Neuronal stem cell (in vitro differentiated cells): Measurements from ENCODE around the gene GLYAT.

ENCODE experiments used
- DNase-seq: peaks from one replicate; pipeline ENCODE4 v3.0.0-alpha.2; 2013; ENCODE audit warnings: low spot score
- H2AFZ ChIP-seq: one replicate; pipeline ENCODE4 v1.6.1; 2013; ENCODE audit warnings: mild to moderate bottlenecking, low read length, inconsistent platforms
- H2AK5ac ChIP-seq: 2 replicates; pipeline ENCODE4 v1.6.1; 2013; ENCODE audit warnings: low read depth, mild to moderate bottlenecking, inconsistent platforms, low read length, moderate library complexity, mixed read lengths
- H2BK120ac ChIP-seq: 2 replicates; pipeline ENCODE4 v1.6.1; 2013; ENCODE audit warnings: low read depth, mild to moderate bottlenecking, inconsistent platforms, low read length, moderate library complexity, mixed read lengths
- H2BK12ac ChIP-seq: one replicate; pipeline ENCODE4 v1.6.1; 2013; ENCODE audit warnings: low read length, inconsistent platforms
- H2BK15ac ChIP-seq: 2 replicates; pipeline ENCODE4 v1.6.1; 2013; ENCODE audit warnings: mild to moderate bottlenecking, low read length, inconsistent platforms, mixed read lengths
- H2BK5ac ChIP-seq: one replicate; pipeline ENCODE4 v1.6.1; 2013; ENCODE audit warnings: inconsistent platforms, mild to moderate bottlenecking, low read length, moderate library complexity
- H3K14ac ChIP-seq: one replicate; pipeline ENCODE4 v1.6.1; 2013; ENCODE audit warnings: low read length, inconsistent platforms
- H3K18ac ChIP-seq: 2 replicates; pipeline ENCODE4 v1.6.1; 2013; ENCODE audit warnings: low read length, inconsistent platforms
- H3K23ac ChIP-seq: 2 replicates; pipeline ENCODE4 v1.6.1; 2013; ENCODE audit warnings: low read depth, mild to moderate bottlenecking, mixed read lengths, low read length, inconsistent platforms; ENCODE audit not compliant: poor library complexity
- H3K27ac ChIP-seq: replicated peaks from 3 replicates; pipeline ENCODE4 v1.5.1; 2013; ENCODE audit warnings: low read length, inconsistent platforms
- H3K27me3 ChIP-seq, 3 experiments: 2 replicates each; pipeline ENCODE4 v1.6.1; 2013; ENCODE audit warnings: low read length in 3 of 3, mild to moderate bottlenecking in 2 of 3, inconsistent platforms in 1 of 3, low read depth in 1 of 3, mixed read lengths in 1 of 3, moderate library complexity in 1 of 3; ENCODE audit not compliant: control insufficient read depth in 3 of 3, insufficient read depth in 3 of 3
- H3K36me3 ChIP-seq, 2 donors: replicated peaks in 1 of 2; 2 replicates each; pipeline ENCODE4 v1.6.1; 2013; ENCODE audit warnings: low read length in 2 of 2; ENCODE audit not compliant: control insufficient read depth in 2 of 2, insufficient read depth in 2 of 2
- H3K4ac ChIP-seq: 2 replicates; pipeline ENCODE4 v1.6.1; 2013; ENCODE audit warnings: inconsistent platforms, mild to moderate bottlenecking, low read length, moderate library complexity
- H3K4me1 ChIP-seq, 2 donors: 1 replicate in 1 of 2; 2 replicates in 1 of 2; pipeline ENCODE4 v1.6.1; 2013; ENCODE audit warnings: low read length in 2 of 2, low read depth in 1 of 2; ENCODE audit not compliant: control insufficient read depth in 2 of 2, insufficient read depth in 1 of 2
- H3K4me2 ChIP-seq: one replicate; pipeline ENCODE4 v1.6.1; 2013; ENCODE audit warnings: mild to moderate bottlenecking, low read length, inconsistent platforms; ENCODE audit not compliant: insufficient read depth, poor library complexity, severe bottlenecking
- H3K4me3 ChIP-seq, 2 donors: 2 replicates each; pipeline ENCODE4 v1.5.1; 2013; ENCODE audit warnings: low read length in 2 of 2, mild to moderate bottlenecking in 2 of 2, inconsistent platforms in 1 of 2, moderate library complexity in 1 of 2
- H3K79me1 ChIP-seq: one replicate; pipeline ENCODE4 v1.6.1; 2013; ENCODE audit warnings: low read depth, mild to moderate bottlenecking, inconsistent platforms, low read length, moderate library complexity
- H3K9ac ChIP-seq: one replicate; pipeline ENCODE4 v1.6.1; 2013; ENCODE audit warnings: mild to moderate bottlenecking, low read depth, low read length, inconsistent platforms; ENCODE audit not compliant: poor library complexity
- H3K9me3 ChIP-seq, 2 donors: replicated peaks in 1 of 2; 2 replicates each; pipeline versions ENCODE3 to v1.6.1; 2013; ENCODE audit warnings: low read length in 2 of 2, mild to moderate bottlenecking in 2 of 2, inconsistent platforms in 1 of 2, low read depth in 1 of 2, mixed read lengths in 1 of 2, moderate library complexity in 1 of 2; ENCODE audit not compliant: control insufficient read depth in 2 of 2, insufficient read depth in 1 of 2
- H4K8ac ChIP-seq: one replicate; pipeline ENCODE4 v1.6.1; 2013; ENCODE audit warnings: low read depth, mild to moderate bottlenecking, inconsistent platforms, low read length, moderate library complexity
- H4K91ac ChIP-seq: one replicate; pipeline ENCODE4 v1.6.1; 2013; ENCODE audit warnings: low read length, low read depth, mild to moderate bottlenecking, inconsistent platforms; ENCODE audit not compliant: poor library complexity
- WGBS, 2 donors: extraction: QIAGEN DNeasy Blood & Tissue Kit; methylation state at CpG; one replicate each; pipeline ENCODE4 v1.1.7; 2013; ENCODE audit warnings: missing lambda C conversion rate in 2 of 2, mixed read lengths in 1 of 2; ENCODE audit not compliant: insufficient read length in 2 of 2, insufficient replicate concordance in 1 of 2; ENCODE audit errors: extremely low coverage in 2 of 2; 5-methylcytosine and 5-hydroxymethylcytosine counted together

GLYAT gene

DNA sequence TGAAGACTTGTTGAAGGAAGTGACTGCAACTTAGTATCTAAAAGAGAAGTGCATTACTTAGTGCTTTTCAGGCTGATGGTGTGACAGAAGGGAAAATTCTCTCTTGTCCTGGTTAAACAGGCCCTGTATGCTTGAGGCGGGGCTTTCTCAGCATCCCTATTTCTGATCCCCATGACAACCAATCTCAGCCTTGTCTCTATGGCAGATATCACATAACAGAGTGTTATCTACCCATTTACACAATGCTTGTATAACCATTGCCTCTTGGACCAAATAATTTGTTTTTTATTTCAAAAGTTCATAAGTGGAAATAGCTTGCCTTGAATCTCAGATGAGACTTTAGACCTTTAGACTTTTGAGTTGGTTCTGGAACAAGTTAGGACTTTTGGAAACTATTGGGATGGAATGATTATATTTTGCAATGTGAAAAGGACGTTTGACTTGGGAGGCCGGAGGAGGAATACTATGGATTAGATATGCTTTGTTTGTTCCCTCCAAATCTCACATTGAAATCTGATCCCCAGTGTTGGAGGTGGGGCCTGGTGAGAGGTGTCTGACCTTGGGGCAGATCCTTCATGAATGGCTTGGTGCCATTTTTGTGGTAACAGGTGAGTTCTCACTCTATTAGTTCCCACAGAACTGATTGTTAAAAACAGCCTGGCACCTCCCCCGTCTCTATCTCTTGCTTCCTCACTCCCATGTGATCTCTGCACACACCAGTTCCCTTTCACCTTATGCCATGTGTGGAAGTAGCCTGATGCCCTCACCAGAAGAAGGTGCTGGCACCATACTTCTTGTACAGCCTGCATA, 3.1 kb upstream of the GLYAT start:
- H3K27ac ChIP-seq: no peak overlapping the region

DNA sequence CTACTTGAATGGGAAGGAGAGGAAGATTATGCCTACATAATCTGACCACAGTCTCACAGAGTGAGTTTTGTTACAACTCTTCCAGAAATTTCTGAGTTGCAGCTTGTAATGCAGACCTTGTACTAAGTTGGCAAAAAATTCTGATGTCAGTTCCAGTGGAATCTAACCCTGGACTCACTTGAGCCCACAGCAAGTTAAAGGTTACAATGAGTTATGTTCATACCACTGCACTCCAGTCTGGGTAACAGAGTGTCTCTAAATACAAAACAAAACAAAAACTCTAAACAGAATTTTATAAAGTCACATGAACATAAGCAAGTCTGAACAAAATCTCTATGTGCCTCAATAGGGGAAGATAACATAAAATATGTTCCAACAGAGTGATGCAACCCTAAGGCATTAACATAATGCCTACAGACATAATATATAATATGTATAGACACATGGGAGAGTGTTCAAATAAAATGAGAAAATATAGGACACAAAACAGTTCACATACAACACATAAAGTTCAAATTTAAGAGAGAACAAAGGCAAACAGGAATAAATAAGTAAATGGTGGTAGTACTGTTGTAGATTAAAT, 1.1 kb downstream of the GLYAT start:
- Histone ChIP-seq H3K4ac (no peak overlapping the region), H2BK12ac (no peak overlapping the region), H3K18ac (no peak overlapping the region), H2BK15ac (no peak overlapping the region), H3K4me3 (no peak overlapping the region), H3K23ac (no peak overlapping the region), H2AK5ac (no peak overlapping the region), H2AFZ (no peak overlapping the region), H4K91ac (no peak overlapping the region), H2BK120ac (no peak overlapping the region), H3K27me3 (no peaks in the 10 kb centered on the region), H3K14ac (no peak overlapping the region), H3K4me1 (no peaks in the 10 kb centered on the region), H3K9ac (no peak overlapping the region), H2BK5ac (no peak overlapping the region), H4K8ac (no peak overlapping the region), H3K79me1 (no peaks in the 10 kb centered on the region), H3K4me2 (no peak overlapping the region), H3K27ac (no peak overlapping the region), H3K9me3 (no peaks in the 10 kb centered on the region), H3K36me3 (no peaks in the 10 kb centered on the region)
- no peak for DNase-seq

More for the DNA sequence above, 3.1 kb upstream of the GLYAT start:
- H3K14ac ChIP-seq: no peak overlapping the region
- H4K91ac ChIP-seq: no peak overlapping the region
- H3K36me3 ChIP-seq: no peaks in the 10 kb centered on the region
- no peak overlapping the region for H3K9ac ChIP-seq
- H4K8ac ChIP-seq: no peak overlapping the region
- no peak overlapping the region for H2BK120ac ChIP-seq
- H2BK5ac ChIP-seq: no peak overlapping the region
- H3K4me2 ChIP-seq: no peak overlapping the region
- no peak overlapping the region for H3K4me3 ChIP-seq
- no peak overlapping the region for H2BK12ac ChIP-seq
- no peak overlapping the region for H2AK5ac ChIP-seq
- no peak overlapping the region for H2AFZ ChIP-seq
- no peaks in the 10 kb centered on the region for H3K79me1 ChIP-seq
- H3K23ac ChIP-seq: no peak overlapping the region
- H3K18ac ChIP-seq: no peak overlapping the region
- DNase-seq: no peak
- H3K27me3 ChIP-seq: no peaks in the 10 kb centered on the region
- H3K9me3 ChIP-seq: peaks cover 0 to 4% of the 10 kb centered on the region in 2 donors
- H3K4me1 ChIP-seq: no peaks in the 10 kb centered on the region
- WGBS, 2 donors: no CpG with 5 or more reads among the region's 4 CpGs
- H3K4ac ChIP-seq: no peak overlapping the region
- H2BK15ac ChIP-seq: no peak overlapping the region

DNA sequence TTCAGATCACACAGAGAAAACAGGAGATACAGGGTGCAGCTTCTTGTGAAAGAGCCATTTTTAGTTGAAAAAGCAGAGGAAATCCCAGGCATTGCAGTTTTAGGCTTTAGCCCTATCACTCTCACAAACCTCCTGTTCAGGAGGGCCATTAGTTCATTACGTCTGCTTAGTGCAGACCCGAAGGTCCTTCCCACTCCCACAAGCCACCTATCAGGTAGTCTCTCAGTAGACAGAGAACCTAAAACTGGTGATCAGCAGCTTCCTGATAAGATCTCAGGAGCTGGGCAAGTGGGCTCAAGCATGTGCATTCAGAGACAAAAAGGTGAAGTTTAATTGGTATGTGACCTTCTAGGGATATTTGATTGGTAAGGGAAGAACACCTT, 4.3 kb downstream of the GLYAT start:
- Histone ChIP-seq H3K79me1 (no peaks in the 10 kb centered on the region), H2BK15ac (no peak overlapping the region), H4K91ac (no peak overlapping the region), H3K36me3 (no peaks in the 10 kb centered on the region), H3K18ac (no peak overlapping the region), H3K4me1 (no peaks in the 10 kb centered on the region), H3K27me3 (peaks cover 0 to 3% (median 0%) of the 10 kb centered on the region in 3 experiments), H3K23ac (no peak overlapping the region), H2BK5ac (no peak overlapping the region), H2BK12ac (no peak overlapping the region), H3K4me2 (no peak overlapping the region), H3K9me3 (no peaks in the 10 kb centered on the region), H3K14ac (no peak overlapping the region), H2AFZ (no peak overlapping the region), H4K8ac (no peak overlapping the region), H3K27ac (no peak overlapping the region), H3K4me3 (no peak overlapping the region), H3K9ac (no peak overlapping the region), H2AK5ac (no peak overlapping the region), H3K4ac (no peak overlapping the region), H2BK120ac (no peak overlapping the region)
- DNase-seq: no peak
- WGBS, 2 donors: no CpG with 5 or more reads among the region's 2 CpGs

DNA sequence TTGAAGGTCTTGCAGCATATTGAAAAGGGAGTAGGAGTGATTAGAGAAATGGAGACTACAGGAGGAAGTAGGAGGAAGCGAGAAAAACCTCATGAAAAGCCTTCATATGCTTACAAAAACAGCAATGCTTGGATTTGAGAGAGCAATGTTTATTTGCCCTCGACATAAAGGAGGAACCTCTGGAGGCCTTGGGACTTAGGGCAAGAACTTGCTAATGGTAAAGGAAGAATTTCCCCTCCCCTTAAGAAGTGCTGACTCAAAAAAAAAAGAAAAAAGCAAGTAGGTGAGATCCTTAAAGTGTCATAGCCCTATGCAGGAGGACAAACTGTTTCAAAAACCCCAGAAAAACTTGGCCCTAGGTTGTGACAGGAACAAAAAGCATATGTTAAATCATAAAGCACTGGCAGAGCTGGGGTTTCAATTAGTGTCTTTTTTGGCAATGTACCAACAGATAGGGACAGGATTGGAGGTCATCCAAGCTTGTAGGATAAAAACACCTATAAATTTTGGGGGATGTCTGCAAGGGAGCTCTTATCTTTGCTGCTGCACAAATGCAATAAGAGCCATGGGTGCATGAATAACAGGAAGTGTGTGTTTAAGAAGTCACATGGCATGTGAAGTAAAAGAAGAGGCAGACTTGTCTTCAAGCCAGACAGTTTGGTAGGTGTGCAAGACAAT, 4.9 kb downstream of the GLYAT start:
- Histone ChIP-seq H2BK120ac (no peak overlapping the region), H3K79me1 (no peaks in the 10 kb centered on the region), H3K27ac (no peak overlapping the region), H2BK5ac (no peak overlapping the region), H3K9me3 (no peaks in the 10 kb centered on the region), H2AK5ac (no peak overlapping the region), H3K4me2 (no peak overlapping the region), H2AFZ (no peak overlapping the region), H2BK15ac (no peak overlapping the region), H3K14ac (no peak overlapping the region), H3K9ac (no peak overlapping the region), H3K27me3 (peaks cover 0 to 3% (median 0%) of the 10 kb centered on the region in 3 experiments), H2BK12ac (no peak overlapping the region), H4K8ac (no peak overlapping the region), H3K36me3 (no peaks in the 10 kb centered on the region), H3K4ac (no peak overlapping the region), H4K91ac (no peak overlapping the region), H3K4me3 (no peak overlapping the region), H3K4me1 (no peaks in the 10 kb centered on the region), H3K23ac (no peak overlapping the region), H3K18ac (no peak overlapping the region)
- DNase-seq: no peak
- no CpG with 5 or more reads among the region's 2 CpGs for WGBS, 2 donors
